GM19035 (cell line): Measurements from ENCODE around the gene ACVR1B.

Experiments
- ATAC-seq: cut with Tn5 transposase; IDR thresholded peaks from one replicate; pipeline ENCODE4 v1.9.1; 2021; ENCODE audit not compliant: unreplicated experiment

Gene ACVR1B

GRCh38 chr12:52003591-52003990, 52.1 kb downstream of the ACVR1B start:
- no peak for ATAC-seq

DNA sequence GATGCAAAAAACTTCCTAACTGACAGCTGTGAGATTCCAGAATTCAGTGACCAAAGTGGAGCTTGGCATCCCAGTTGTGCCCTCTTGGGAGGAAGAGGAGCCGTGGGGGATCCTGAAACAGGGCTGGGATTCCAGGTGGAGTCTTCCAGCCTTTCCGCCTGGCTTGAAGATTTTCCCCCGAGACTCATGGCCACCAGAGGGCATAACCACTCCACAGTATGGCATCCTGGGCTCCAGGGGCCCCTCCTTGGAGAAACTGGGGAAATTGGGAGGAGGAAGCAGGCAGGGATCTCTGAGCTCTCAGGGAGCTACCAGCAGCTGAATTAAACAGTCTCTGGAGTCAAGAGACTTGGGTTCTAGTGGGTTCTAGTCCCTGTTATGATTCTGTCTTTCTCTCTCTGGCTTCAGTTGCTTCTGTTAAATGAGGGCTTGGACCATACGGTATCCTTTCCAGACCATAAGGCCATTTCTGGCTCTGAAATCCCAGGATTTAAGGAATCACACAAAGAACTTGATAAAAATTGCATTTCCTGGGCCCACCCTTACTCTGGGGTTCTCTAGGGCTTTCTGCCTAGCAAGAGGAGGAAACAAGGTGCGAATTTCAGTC, 52.6 kb downstream of the ACVR1B start:
- ATAC-seq = no peak

DNA sequence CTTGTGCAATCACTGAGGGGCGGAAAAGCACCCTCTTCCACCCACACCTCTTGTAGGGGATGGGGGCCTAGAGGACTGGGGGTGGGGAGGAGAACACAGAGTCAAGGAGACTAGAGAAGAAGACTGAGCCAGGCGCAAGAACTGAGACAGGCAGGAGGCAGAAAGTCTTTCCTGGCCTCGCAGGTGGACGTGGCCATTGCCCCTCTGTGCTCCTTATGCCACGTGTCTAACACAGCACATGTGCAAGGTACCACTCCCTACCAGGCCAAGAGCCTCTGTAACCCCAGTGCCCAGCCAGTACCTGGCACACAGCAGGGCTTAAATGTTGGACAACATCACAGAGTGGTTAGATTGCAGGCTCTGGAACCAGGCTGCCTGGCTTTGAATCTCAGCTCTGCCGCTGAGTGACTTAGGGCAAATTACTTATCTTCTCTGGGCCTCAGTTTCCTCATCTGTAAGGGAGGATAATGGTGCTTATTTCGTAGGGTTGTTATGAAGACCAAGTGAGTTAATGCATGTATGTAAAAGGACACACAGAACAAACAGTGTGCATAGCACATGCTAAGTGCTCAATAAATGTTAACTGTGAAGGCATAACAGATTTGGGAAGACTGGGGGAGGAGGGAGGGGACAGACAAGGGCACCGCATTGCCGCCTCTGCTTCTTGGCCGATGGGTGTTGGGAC, 53.9 kb downstream of the ACVR1B start:
- no peak for ATAC-seq

DNA sequence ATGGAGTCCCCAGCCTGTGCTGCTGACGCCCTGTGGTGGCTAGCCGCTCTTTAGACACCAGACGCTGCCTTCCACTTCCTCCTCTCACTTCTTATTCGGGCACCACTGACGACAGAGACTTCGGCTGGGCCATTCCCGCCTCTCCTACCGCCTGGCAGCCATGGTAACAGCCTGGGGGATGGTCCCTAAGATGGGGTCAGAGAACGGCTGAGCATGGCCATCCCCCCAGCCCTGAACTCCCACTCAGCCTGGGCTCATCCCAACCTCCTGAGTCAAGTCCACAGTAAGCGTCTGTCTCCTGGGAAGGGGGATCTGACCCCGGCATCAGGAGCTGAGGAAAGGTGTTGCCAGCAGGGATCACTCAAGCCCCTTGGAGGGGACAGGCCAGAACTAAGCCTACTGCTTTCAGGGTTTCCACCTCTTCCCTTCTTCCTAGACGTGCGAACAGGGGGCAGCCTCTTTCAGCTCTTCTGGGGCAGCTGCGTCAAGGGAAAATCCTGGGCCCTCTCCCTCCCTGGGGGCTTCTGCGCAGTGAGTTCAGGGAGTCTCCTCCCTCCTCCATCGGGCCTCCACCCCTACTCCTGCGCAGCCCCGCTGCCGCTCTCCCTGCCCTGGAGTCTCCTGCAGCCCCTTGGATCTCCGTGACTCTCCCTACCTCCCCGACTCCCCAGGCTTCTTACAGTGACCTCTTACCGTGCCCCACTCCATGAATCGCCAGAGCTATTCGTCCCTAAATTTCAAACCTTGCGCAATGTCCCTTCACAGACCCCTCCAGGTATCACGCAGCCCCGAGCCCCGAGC, 54.6 kb downstream of the ACVR1B start:
- peak; percentile 73 for ATAC-seq

DNA sequence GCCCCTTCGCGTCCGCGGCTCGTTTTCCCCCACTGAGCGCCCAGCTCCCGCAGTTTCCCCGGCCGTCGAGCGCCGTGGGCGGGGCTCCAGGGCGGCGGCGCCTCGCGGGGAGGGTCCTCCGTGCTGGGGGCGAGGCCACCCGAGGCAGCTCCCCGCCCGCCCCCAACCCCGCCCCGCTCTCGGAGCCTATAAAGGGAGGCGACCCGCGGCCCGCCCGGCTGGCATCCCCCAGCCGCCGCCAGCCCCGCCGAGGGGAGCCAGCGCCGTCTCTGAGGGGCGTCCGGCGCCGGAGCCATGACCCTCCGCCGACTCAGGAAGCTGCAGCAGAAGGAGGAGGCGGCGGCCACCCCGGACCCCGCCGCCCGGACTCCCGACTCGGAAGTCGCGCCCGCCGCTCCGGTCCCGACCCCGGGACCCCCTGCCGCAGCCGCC, 55.2 kb downstream of the ACVR1B start, which contains the start of gene TAMALIN:
TSS of gene TAMALIN (plus strand) at position 221 of the 432 bp plus-strand sequence. CDS start at position 295, 74 bp downstream.
- ATAC-seq = no peak

GRCh38 chr12:52007158-52007921, 55.8 kb downstream of the ACVR1B start:
- no peak for ATAC-seq

- ATAC-seq = no peak
Measured at GRCh38 chr12:52007982-52008510, 56.5 kb downstream of the ACVR1B start.

- ATAC-seq = no peak
Measured at GRCh38 chr12:52009081-52009751, 57.7 kb downstream of the ACVR1B start.

DNA sequence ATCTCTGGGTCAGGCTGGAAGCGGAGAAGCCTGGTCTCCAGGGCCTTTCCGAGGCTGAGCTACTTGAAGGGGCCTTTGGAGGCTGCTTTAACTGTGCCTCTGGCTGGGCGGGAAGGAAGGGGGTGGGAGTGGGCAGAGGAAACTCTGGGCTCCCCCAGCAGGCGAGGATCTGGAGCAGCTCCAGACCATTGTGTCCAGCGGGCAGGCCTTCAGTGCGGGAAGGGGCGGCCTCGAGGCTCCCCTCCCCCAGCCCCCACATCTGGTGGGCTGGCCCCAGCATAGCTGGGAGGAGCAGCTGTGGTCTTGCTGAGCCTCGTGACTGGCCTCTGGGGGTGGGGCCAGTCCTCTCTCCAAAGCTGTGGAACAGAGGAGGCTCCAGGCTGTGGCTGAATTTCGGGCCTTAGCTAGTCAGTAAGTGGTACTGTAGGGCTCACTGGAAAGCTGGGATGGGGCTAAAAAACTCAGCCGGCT, 58.7 kb downstream of the ACVR1B start:
- ATAC-seq = no peak

DNA sequence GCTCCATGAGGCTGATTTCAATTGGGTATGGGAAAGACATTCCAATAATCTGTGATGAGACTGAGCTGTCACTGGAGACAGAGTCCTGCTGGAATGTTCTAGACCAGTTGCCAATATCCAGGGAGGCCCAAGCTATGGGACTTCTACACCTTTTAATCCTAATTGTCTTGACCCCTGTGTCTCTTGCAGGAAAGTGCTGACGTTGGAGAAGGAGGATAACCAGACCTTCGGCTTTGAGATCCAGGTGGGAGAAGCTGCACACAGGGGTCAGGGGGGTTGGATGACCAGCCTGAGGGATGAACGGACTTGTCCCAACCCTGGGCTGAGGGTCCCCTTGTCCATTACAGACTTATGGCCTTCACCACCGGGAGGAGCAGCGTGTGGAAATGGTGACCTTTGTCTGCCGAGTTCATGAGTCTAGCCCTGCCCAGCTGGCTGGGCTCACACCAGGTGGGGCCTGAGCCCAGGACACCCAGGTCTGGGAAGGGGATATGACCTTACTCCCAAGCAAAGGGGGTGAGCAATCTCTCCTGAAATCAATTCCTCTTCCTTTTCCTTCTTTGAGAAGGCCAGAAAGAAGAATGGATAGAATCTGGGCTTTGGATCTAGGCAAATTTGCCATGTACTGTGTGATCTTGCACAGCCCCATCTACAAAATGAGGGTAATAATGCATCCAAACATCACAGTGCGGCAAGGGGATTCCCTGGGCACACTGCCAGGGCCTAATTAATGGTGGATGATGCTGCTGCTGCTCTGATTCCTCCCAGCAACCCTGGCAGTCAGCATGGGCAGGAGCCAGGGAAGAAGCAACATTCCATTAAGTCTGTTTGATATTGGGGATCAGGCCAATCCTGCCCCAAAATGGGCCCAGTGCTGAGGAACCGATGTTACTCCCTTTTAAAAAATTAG, 59.4 kb downstream of the ACVR1B start:
- no peak for ATAC-seq

DNA sequence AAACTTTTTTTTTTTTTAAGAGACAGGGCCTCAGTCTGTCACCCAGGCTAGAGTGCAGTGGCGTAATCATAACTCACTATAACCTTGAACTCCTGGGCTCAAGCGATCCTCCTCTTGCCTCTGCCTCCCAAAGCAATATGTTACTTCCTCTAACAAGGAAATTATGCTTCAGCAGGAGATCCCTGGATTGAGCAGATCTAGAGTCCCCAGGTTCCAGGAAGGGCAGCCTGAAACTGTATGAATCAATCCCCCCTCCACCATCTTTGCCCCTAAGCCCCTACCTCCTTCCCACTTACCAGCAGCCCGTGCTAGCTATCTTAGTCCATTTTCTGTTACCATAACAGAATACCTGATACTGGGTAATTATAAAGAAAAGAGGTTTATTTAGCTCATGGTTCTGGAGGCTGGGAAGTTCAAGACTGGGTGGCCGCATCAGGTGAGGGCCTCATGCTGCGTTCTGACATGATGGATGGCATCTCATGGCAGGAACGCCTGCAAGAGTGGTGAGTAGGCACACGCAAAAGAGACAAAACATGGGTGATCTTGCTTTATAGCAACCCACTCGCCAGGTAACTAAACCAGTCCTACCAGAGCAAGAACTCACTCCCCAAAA, 60.2 kb downstream of the ACVR1B start:
- no peak for ATAC-seq

DNA sequence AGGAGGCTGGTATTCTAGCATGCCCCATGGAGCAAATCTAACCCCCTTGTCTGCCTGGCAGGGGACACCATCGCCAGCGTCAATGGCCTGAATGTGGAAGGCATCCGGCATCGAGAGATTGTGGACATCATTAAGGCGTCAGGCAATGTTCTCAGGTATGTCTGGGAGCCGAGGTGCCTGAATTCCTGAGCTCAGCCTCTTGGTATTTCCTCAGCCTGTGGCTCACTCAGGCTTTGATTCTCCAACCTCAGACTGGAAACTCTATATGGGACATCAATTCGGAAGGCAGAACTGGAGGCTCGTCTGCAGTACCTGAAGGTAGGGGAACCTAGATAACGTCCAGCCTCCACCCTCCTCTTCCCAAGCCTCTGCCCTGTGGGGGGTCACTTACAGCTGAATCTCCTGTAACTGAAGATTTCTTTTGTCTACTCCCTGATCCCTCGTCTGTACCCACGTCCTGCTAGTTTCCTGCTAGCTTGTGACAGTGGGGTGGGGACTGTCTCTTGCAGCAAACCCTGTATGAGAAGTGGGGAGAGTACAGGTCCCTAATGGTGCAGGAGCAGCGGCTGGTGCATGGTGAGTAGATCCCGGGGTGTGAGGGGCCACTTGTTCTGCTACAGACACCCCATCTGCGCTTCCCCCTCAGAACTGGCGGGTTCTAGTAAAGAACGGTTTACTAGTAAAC, 62.3 kb downstream of the ACVR1B start:
- no peak for ATAC-seq

GRCh38 chr12:52014567-52015530, 63.4 kb downstream of the ACVR1B start:
- no peak for ATAC-seq

DNA sequence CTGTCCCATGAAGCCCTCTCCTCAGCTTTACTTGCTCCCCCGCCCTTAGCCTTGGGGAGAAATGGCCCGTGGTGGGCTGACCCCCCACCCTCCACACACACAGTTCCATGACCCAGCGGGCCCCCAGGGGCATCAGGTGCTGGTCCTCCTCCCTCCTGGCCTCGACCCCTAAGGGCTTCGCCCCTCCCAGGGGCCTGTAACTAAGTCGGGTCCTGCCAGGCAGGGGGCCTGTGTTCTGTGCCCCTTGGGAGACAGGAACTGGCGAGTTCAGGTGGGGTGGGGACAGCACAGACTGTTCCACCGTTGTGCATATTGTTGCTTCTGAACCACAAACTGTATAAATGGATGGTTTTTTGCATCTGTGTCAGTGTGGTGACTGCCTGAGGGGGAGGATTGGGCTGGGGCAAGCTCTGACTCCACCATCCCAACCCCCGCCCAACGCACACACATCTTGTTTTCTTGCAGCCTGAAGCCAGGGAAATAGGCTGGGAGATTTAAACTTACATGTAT, 64.1 kb downstream of the ACVR1B start:
- ATAC-seq = no peak

GRCh38 chr12:52018433-52019112, 67.1 kb downstream of the ACVR1B start:
- no peak for ATAC-seq

- ATAC-seq = no peak
Measured at GRCh38 chr12:52019113-52019770, 67.7 kb downstream of the ACVR1B start.
